H1 (cell line): ENCODE results near the gene CAMK2D. TPM values are rescaled to one million over a fixed set of nuclear protein-coding genes. Genes with fewer than 3 reads are reported as not detected.

Experiments used
- CTCF ChIA-PET: fragments of 300-600 bp; sonication (Branson Sonifier 250); formaldehyde crosslinking; loops from one replicate; lab custom pipeline; 2021; ENCODE audit not compliant: partially characterized antibody; lab: Charles Lee
- POLR2A ChIA-PET: fragments of 300-600 bp; sonication (Branson Sonifier 250); formaldehyde crosslinking; loops from one replicate; lab custom pipeline; 2021; ENCODE audit warnings: inconsistent platforms; ENCODE audit not compliant: partially characterized antibody; lab: Charles Lee
- DNase-seq, 2 experiments: peaks; one replicate each; pipeline versions ENCODE4 v3.0.0 to v3.0.0-alpha.2; 2010 to 2022; ENCODE audit warnings: low spot score in 2 of 2, low read depth in 1 of 2, mixed read lengths in 1 of 2
- FAIRE-seq: peaks from 2 replicates; lab custom pipeline; 2011; peaks lifted over from hg19 to GRCh38; lab: Jason Lieb, UNC
- H2AFZ ChIP-seq: 2 replicates; pipeline ENCODE4 v1.8.1; 2012; ENCODE audit warnings: low read length, inconsistent platforms
- H2AK5ac ChIP-seq: 2 replicates; pipeline ENCODE4 v1.6.1; 2013; ENCODE audit warnings: low read depth, low read length
- H2BK120ac ChIP-seq: replicated peaks from 2 replicates; pipeline ENCODE3; 2013; ENCODE audit warnings: low read depth, low read length, inconsistent platforms
- H2BK12ac ChIP-seq: 2 replicates; pipeline ENCODE4 v1.6.1; 2013; ENCODE audit warnings: low read depth, low read length
- H2BK15ac ChIP-seq: 2 replicates; pipeline ENCODE4 v1.6.1; 2013; ENCODE audit warnings: low read length
- H2BK20ac ChIP-seq: 2 replicates; pipeline ENCODE4 v1.6.1; 2013; ENCODE audit warnings: low read length
- H2BK5ac ChIP-seq: 2 replicates; pipeline ENCODE4 v1.6.1; 2013; ENCODE audit warnings: low read depth, low read length
- H3K14ac ChIP-seq: 2 replicates; pipeline ENCODE4 v1.6.1; 2013; ENCODE audit warnings: inconsistent platforms; ENCODE audit not compliant: insufficient read length
- H3K18ac ChIP-seq: 2 replicates; pipeline ENCODE4 v1.6.1; 2013; ENCODE audit warnings: low read length; ENCODE audit errors: extremely low read depth
- H3K23ac ChIP-seq: 2 replicates; pipeline ENCODE4 v1.6.1; 2013; ENCODE audit warnings: inconsistent platforms; ENCODE audit not compliant: insufficient read length
- H3K23me2 ChIP-seq: 2 replicates; pipeline ENCODE4 v1.6.1; 2013; ENCODE audit warnings: low read depth, low read length
- H3K27ac ChIP-seq: 2 replicates; pipeline ENCODE4 v1.6.1; 2011; ENCODE audit warnings: low read depth, low read length, inconsistent platforms
- H3K27me3 ChIP-seq, 4 experiments: replicated peaks in 1 of 4; 1 replicate in 1 of 4; 2 replicates in 3 of 4; pipeline versions ENCODE4 v1.6.1 to v1.8.1; 2011 to 2013; ENCODE audit warnings: low read length in 3 of 4, mild to moderate bottlenecking in 3 of 4, inconsistent platforms in 2 of 4, mixed read lengths in 2 of 4, moderate library complexity in 1 of 4; ENCODE audit not compliant: control insufficient read depth in 3 of 4, insufficient read depth in 3 of 4; ENCODE audit errors: extremely low read depth in 1 of 4
- H3K36me3 ChIP-seq, 4 experiments: 2 replicates each; pipeline versions ENCODE4 v1.6.1 to v1.8.1; 2011 to 2013; ENCODE audit warnings: mild to moderate bottlenecking in 4 of 4, low read length in 3 of 4, moderate library complexity in 2 of 4, control low read depth in 1 of 4, inconsistent platforms in 1 of 4; ENCODE audit not compliant: insufficient read depth in 4 of 4, control insufficient read depth in 2 of 4
- H3K4ac ChIP-seq: replicated peaks from 2 replicates; pipeline ENCODE3; 2013; ENCODE audit warnings: low read length, low read depth, mixed read lengths, inconsistent platforms; ENCODE audit not compliant: insufficient read length
- H3K4me1 ChIP-seq, 4 experiments: replicated peaks in 1 of 4; 1 replicate in 1 of 4; 2 replicates in 3 of 4; pipeline versions ENCODE4 v1.6.1 to v1.8.1; 2011 to 2013; ENCODE audit warnings: low read length in 3 of 4, inconsistent platforms in 2 of 4, mixed read lengths in 1 of 4; ENCODE audit not compliant: insufficient read depth in 4 of 4, control insufficient read depth in 3 of 4
- H3K4me2 ChIP-seq, 2 experiments: 2 replicates each; pipeline versions ENCODE4 v1.6.1 to v1.8.1; 2011 to 2013; ENCODE audit warnings: low read depth in 2 of 2, low read length in 2 of 2, control low read depth in 1 of 2, inconsistent platforms in 1 of 2, mild to moderate bottlenecking in 1 of 2; ENCODE audit not compliant: insufficient read depth in 1 of 2
- H3K4me3 ChIP-seq, 4 experiments: fragments of 200-600, 300-600 bp in 1 of 4; sonication (generic), shearing (Covaris generic), sonication (Bioruptor Twin) in 1 of 4; 2 replicates each; pipeline versions ENCODE4 v1.5.1 to v1.8.1; 2011 to 2016; ENCODE audit warnings: low read length in 4 of 4, low read depth in 3 of 4, control low read depth in 2 of 4, inconsistent platforms in 2 of 4, mild to moderate bottlenecking in 2 of 4, mixed read lengths in 1 of 4, moderate library complexity in 1 of 4; ENCODE audit not compliant: insufficient read depth in 2 of 4; ENCODE audit errors: extremely low read depth in 1 of 4
- H3K56ac ChIP-seq: replicated peaks from 2 replicates; pipeline ENCODE3; 2013; ENCODE audit warnings: low read depth, mild to moderate bottlenecking, mixed read lengths, low read length, inconsistent platforms; ENCODE audit not compliant: insufficient read length
- H3K79me1 ChIP-seq: 2 replicates; pipeline ENCODE4 v1.6.1; 2013; ENCODE audit warnings: low read depth, low read length, control low read depth
- H3K79me2 ChIP-seq, 2 experiments: 2 replicates each; pipeline versions ENCODE4 v1.6.1 to v1.8.1; 2012 to 2013; ENCODE audit warnings: low read length in 2 of 2, mild to moderate bottlenecking in 2 of 2, inconsistent platforms in 1 of 2; ENCODE audit not compliant: insufficient read depth in 2 of 2, control insufficient read depth in 1 of 2
- H3K9ac ChIP-seq, 4 experiments: replicated peaks in 1 of 4; 1 replicate in 1 of 4; 2 replicates in 3 of 4; pipeline versions ENCODE4 v1.6.1 to v1.8.1; 2011 to 2013; ENCODE audit warnings: low read depth in 3 of 4, low read length in 3 of 4, control low read depth in 2 of 4, mild to moderate bottlenecking in 2 of 4, moderate library complexity in 2 of 4, inconsistent platforms in 1 of 4; ENCODE audit errors: extremely low read depth in 1 of 4
- H3K9me3 ChIP-seq, 2 experiments: 2 replicates each; pipeline versions ENCODE4 v1.6.1 to v1.8.1; 2012 to 2013; ENCODE audit warnings: mild to moderate bottlenecking in 2 of 2, moderate library complexity in 2 of 2, control low read depth in 1 of 2, inconsistent platforms in 1 of 2, low read depth in 1 of 2, low read length in 1 of 2, mixed read lengths in 1 of 2; ENCODE audit not compliant: insufficient read depth in 2 of 2
- H4K20me1 ChIP-seq, 2 experiments: replicated peaks in 1 of 2; 2 replicates each; pipeline versions ENCODE3 to v1.8.1; 2011 to 2013; ENCODE audit warnings: inconsistent platforms in 2 of 2, low read length in 2 of 2, mild to moderate bottlenecking in 1 of 2; ENCODE audit not compliant: insufficient read depth in 2 of 2, control insufficient read depth in 1 of 2
- H4K5ac ChIP-seq: 2 replicates; pipeline ENCODE4 v1.6.1; 2013; ENCODE audit warnings: low read length, low read depth, mixed read lengths, inconsistent platforms; ENCODE audit not compliant: insufficient read length
- H4K8ac ChIP-seq: 2 replicates; pipeline ENCODE4 v1.8.0; 2013; ENCODE audit warnings: mild to moderate bottlenecking, moderate library complexity, low read length, inconsistent platforms; ENCODE audit not compliant: insufficient read depth; ENCODE audit errors: extremely low read depth
- H4K91ac ChIP-seq: replicated peaks from 2 replicates; pipeline ENCODE3; 2013; ENCODE audit warnings: low read length, mixed read lengths, inconsistent platforms; ENCODE audit not compliant: insufficient read length
- BRCA1 ChIP-seq: IDR thresholded peaks from 2 replicates; pipeline ENCODE4 v1.6.1; 2012; ENCODE audit warnings: low read depth, low read length, improper control_type of control experiment
- CBX8 ChIP-seq: fragments of 300-800, 300-1000 bp; sonication (generic); IDR thresholded peaks from 2 replicates; pipeline ENCODE4 v1.7.1; 2016; ENCODE audit warnings: low read depth, low read length, borderline replicate concordance
- CEBPB ChIP-seq: IDR thresholded peaks from 2 replicates; pipeline ENCODE4 v1.6.1; 2012; ENCODE audit warnings: low read depth, low read length
- CTCF ChIP-seq, 3 experiments: IDR thresholded peaks; 1 replicate in 2 of 3; 2 replicates in 1 of 3; pipeline versions ENCODE4 v1.5.1 to v1.6.1; 2011; ENCODE audit warnings: low read length in 3 of 3, mild to moderate bottlenecking in 3 of 3, inconsistent platforms in 2 of 3, low read depth in 1 of 3, moderate library complexity in 1 of 3; ENCODE audit not compliant: insufficient read depth in 1 of 3; ENCODE audit errors: control extremely low read depth in 1 of 3
- KDM4A ChIP-seq: IDR thresholded peaks from one replicate; pipeline ENCODE4 v1.7.1; 2012; ENCODE audit warnings: low read depth, mild to moderate bottlenecking, moderate library complexity, low read length, inconsistent platforms; ENCODE audit not compliant: severe bottlenecking
- PHF8 ChIP-seq: fragments of 200-600 bp; sonication (generic); conservative IDR thresholded peaks from 2 replicates; pipeline ENCODE4 v1.7.1; 2012; ENCODE audit warnings: low read depth, mild to moderate bottlenecking, inconsistent platforms, low read length, moderate library complexity
- RFX5 ChIP-seq: IDR thresholded peaks from 2 replicates; pipeline ENCODE4 v1.6.1; 2011; ENCODE audit warnings: low read depth, low read length, improper control_type of control experiment, borderline replicate concordance
- SIN3A ChIP-seq, 2 experiments: IDR thresholded peaks in 1 of 2; conservative IDR thresholded peaks in 1 of 2; 2 replicates each; pipeline ENCODE4 v1.6.1; 2011 to 2012; ENCODE audit warnings: low read length in 2 of 2, improper control_type of control experiment in 1 of 2, low read depth in 1 of 2, mild to moderate bottlenecking in 1 of 2
- SP2 ChIP-seq: IDR thresholded peaks from 2 replicates; pipeline ENCODE4 v1.6.1; 2012; ENCODE audit warnings: mild to moderate bottlenecking, low read length, inconsistent platforms
- SP4 ChIP-seq: IDR thresholded peaks from 2 replicates; pipeline ENCODE4 v1.6.1; 2012; ENCODE audit warnings: low read length, inconsistent platforms
- TCF12 ChIP-seq: IDR thresholded peaks from 2 replicates; pipeline ENCODE4 v1.6.1; 2011; ENCODE audit warnings: low read depth, mild to moderate bottlenecking, low read length
- YY1 ChIP-seq: IDR thresholded peaks from 2 replicates; pipeline ENCODE4 v1.6.1; 2011; ENCODE audit warnings: low read depth, mild to moderate bottlenecking, low read length
- ZNF274 ChIP-seq: IDR thresholded peaks from 2 replicates; pipeline ENCODE4 v1.7.0; 2012; ENCODE audit warnings: low read length, borderline replicate concordance; ENCODE audit errors: extremely low read depth
- WGBS, 2 experiments: shearing (Covaris generic) in 1 of 2; methylation state at CpG; one replicate each; pipeline versions ENCODE4 v1.1.6 to v1.1.7; 2013 to 2015; ENCODE audit warnings: low lambda C conversion rate in 2 of 2, mixed read lengths in 2 of 2, inconsistent platforms in 1 of 2, low coverage in 1 of 2, missing lambda C conversion rate in 1 of 2; ENCODE audit not compliant: insufficient replicate concordance in 2 of 2, insufficient coverage in 1 of 2, insufficient read length in 1 of 2; ENCODE audit errors: extremely low coverage in 1 of 2, missing lambda C conversion rate in 1 of 2; 5-methylcytosine and 5-hydroxymethylcytosine counted together
- polyA plus RNA-seq, 7 experiments: library from polyadenylated mRNA; depleted of rRNA in 3 of 7; stranded (reverse) in 5 of 7; unstranded in 2 of 7; fragments of >200 nt in 5 of 7; fragments of 200-250 nt in 2 of 7; gene quantifications; 1 replicate in 5 of 7; 2 replicates in 1 of 7; 4 replicates in 1 of 7; pipeline versions ENCODE4 v1.2.1 to v1.2.3, GENCODE V29; 2011 to 2013; ENCODE audit warnings: missing spikeins in 2 of 7, mixed read lengths in 2 of 7
- total RNA-seq: library from RNA; stranded (reverse); fragmentation: NEBNext Ultra II Directional; extraction: Animal tissue kit (Norgen Biotek cat#: 25700); gene quantifications from 2 replicates; pipeline ENCODE4 v1.2.1, GENCODE V29; 2021

The CAMK2D gene
- total and polyA plus RNA-seq, 2 of the 8 experiments (the other 6 are each of a cell fraction or from before 2014, with no cell fraction given): 3.2 to 7.0 TPM

- no peak overlapping the region for H2BK120ac ChIP-seq
- H3K23ac ChIP-seq: no peak overlapping the region
- CTCF ChIA-PET: no interaction called here
- TF ChIP-seq KDM4A (no peak), CTCF (IDR thresholded peaks at IDR 0.05; ENCODE audit: control extremely low read depth in 1 of 3, insufficient read depth in 1 of 3, low read depth in 1 of 3, low read length in 3 of 3) (no peak), RFX5 (no peak), SIN3A (conservative IDR thresholded peaks at IDR 0.05 in 1 of 2, IDR thresholded peaks at IDR 0.05 in 1 of 2; ENCODE audit: low read depth in 1 of 2, low read length in 2 of 2) (no peak), CBX8 (no peak), YY1 (no peak), SP2 (no peak), BRCA1 (no peak), SP4 (no peak), PHF8 (no peak), ZNF274 (no peak), TCF12 (no peak), CEBPB (no peak)
Measured at GRCh38 chr4:113785781-113786180, 24.2 kb upstream of the CAMK2D start.

More at GRCh38 chr4:113785781-113786180, 24.2 kb upstream of the CAMK2D start:
- H3K4me2 ChIP-seq: no peak overlapping the region
- H2AK5ac ChIP-seq: no peak overlapping the region
- H3K9me3 ChIP-seq: no peaks in the 10 kb centered on the region
- no peak overlapping the region for H2BK5ac ChIP-seq
- WGBS, 2 experiments: 88% methylated on average over 2 of the region's 2 CpGs; no CpG with 5 or more reads in 1 of the 2 experiments
- H3K18ac ChIP-seq: no peak overlapping the region
- H3K4me3 ChIP-seq: no peak overlapping the region
- H3K27me3 ChIP-seq: no peaks in the 10 kb centered on the region
- no peak overlapping the region for H3K4ac ChIP-seq
- no peaks in the 10 kb centered on the region for H3K79me1 ChIP-seq
- H2BK15ac ChIP-seq: no peak overlapping the region
- no peak overlapping the region for H2BK12ac ChIP-seq
- no peaks in the 10 kb centered on the region for H3K4me1 ChIP-seq
- no peak overlapping the region for H3K56ac ChIP-seq
- no peak overlapping the region for H4K8ac ChIP-seq
- H2BK20ac ChIP-seq: no peak overlapping the region
- no peak overlapping the region for H3K27ac ChIP-seq
- no peak for DNase-seq
- no peak overlapping the region for H4K5ac ChIP-seq
- no peaks in the 10 kb centered on the region for H3K23me2 ChIP-seq
- no peak overlapping the region for H2AFZ ChIP-seq
- no peaks in the 10 kb centered on the region for H4K20me1 ChIP-seq
- no peaks in the 10 kb centered on the region for H3K36me3 ChIP-seq
- H4K91ac ChIP-seq: no peak overlapping the region
- H3K9ac ChIP-seq: no peak overlapping the region
- POLR2A ChIA-PET: no interaction called here
- FAIRE-seq: no peak
- H3K79me2 ChIP-seq: no peaks in the 10 kb centered on the region
- no peak overlapping the region for H3K14ac ChIP-seq
